Ishikawa (cell line): ENCODE data around the gene TRPC4AP.

Source experiments
- CEBPB ChIP-seq: IDR thresholded peaks from 2 replicates; pipeline ENCODE4 v1.6.1; 2012
- CREB1 ChIP-seq: IDR thresholded peaks from 2 replicates; pipeline ENCODE4 v1.6.1; 2012; ENCODE audit warnings: low read depth
- EGR1 ChIP-seq: IDR thresholded peaks from 2 replicates; pipeline ENCODE4 v1.6.1; 2012
- EP300 ChIP-seq: IDR thresholded peaks from 2 replicates; pipeline ENCODE4 v1.6.1; 2012; ENCODE audit warnings: borderline replicate concordance
- FOXM1 ChIP-seq: IDR thresholded peaks from 2 replicates; pipeline ENCODE4 v1.6.1; 2012; ENCODE audit warnings: low read depth, borderline replicate concordance
- MAX ChIP-seq: IDR thresholded peaks from 2 replicates; pipeline ENCODE4 v1.6.1; 2012
- NFIC ChIP-seq: IDR thresholded peaks from 2 replicates; pipeline ENCODE4 v1.6.1; 2012
- RAD21 ChIP-seq: IDR thresholded peaks from 2 replicates; pipeline ENCODE4 v1.6.1; 2012; ENCODE audit warnings: low read depth
- REST ChIP-seq: IDR thresholded peaks from 2 replicates; pipeline ENCODE4 v1.6.1; 2012; ENCODE audit warnings: low read depth, mild to moderate bottlenecking
- TAF1 ChIP-seq: IDR thresholded peaks from 2 replicates; pipeline ENCODE4 v1.6.1; 2012; ENCODE audit warnings: low read depth, mild to moderate bottlenecking
- TCF12 ChIP-seq: IDR thresholded peaks from 2 replicates; pipeline ENCODE4 v1.6.1; 2012; ENCODE audit warnings: low read depth
- TEAD4 ChIP-seq: IDR thresholded peaks from 2 replicates; pipeline ENCODE4 v1.6.1; 2012
- USF1 ChIP-seq: IDR thresholded peaks from 2 replicates; pipeline ENCODE4 v1.6.1; 2012
- YY1 ChIP-seq: IDR thresholded peaks from 2 replicates; pipeline ENCODE4 v1.6.1; 2012; ENCODE audit warnings: low read depth
- ZBTB7A ChIP-seq: IDR thresholded peaks from 2 replicates; pipeline ENCODE4 v1.6.1; 2012; ENCODE audit warnings: low read depth

The TRPC4AP gene

GRCh38 chr20:35106827-35107380 is 14.3 kb upstream of the TRPC4AP start:
- TF ChIP-seq REST (no peak), RAD21 (no peak), ZBTB7A (no peak), CEBPB (no peak), TEAD4 (no peak), TAF1 (no peak), TCF12 (no peak), FOXM1 (no peak), NFIC (no peak), YY1 (no peak), MAX (no peak), EP300 (no peak), CREB1 (no peak), EGR1 (no peak), USF1 (no peak)

GRCh38 chr20:35104685-35105295 is 12.2 kb upstream of the TRPC4AP start:
- TF ChIP-seq YY1 (no peak), FOXM1 (no peak), CEBPB (no peak), TEAD4 (no peak), TAF1 (no peak), EGR1 (no peak), TCF12 (no peak), MAX (no peak), EP300 (no peak), REST (no peak), NFIC (no peak), ZBTB7A (no peak), RAD21 (no peak)

- no peak for TF ChIP-seq CEBPB
- TF ChIP-seq FOXM1, result no peak
- no peak for TF ChIP-seq RAD21
- TF ChIP-seq ZBTB7A, result no peak
- no peak for TF ChIP-seq NFIC
- no peak for TF ChIP-seq MAX
- TF ChIP-seq TAF1, result no peak
- no peak for TF ChIP-seq TCF12
- no peak for TF ChIP-seq YY1
- TF ChIP-seq EGR1, result no peak
- no peak for TF ChIP-seq USF1
- no peak for TF ChIP-seq EP300
- TF ChIP-seq CREB1, result no peak
- no peak for TF ChIP-seq REST
- no peak for TF ChIP-seq TEAD4
Observed at GRCh38 chr20:35101620-35102019, 9.0 kb upstream of the TRPC4AP start.
